Testis (tissue), 3 donors: ENCODE measurements around the gene HSD17B12. TPM values are rescaled to one million over a fixed set of nuclear protein-coding genes. Genes with fewer than 3 reads are reported as not detected.

Experiments
- DNase-seq: peaks from one replicate; pipeline ENCODE4 v3.0.0-alpha.2; 2019
- H3K27ac ChIP-seq, 2 donors: fragments of 200-600 bp; sonication (generic); one replicate each; pipeline ENCODE4 v1.5.1; 2019
- H3K27me3 ChIP-seq: fragments of 200-600 bp; sonication (generic); one replicate; pipeline ENCODE4 v1.5.1; 2019
- H3K36me3 ChIP-seq: fragments of 200-600 bp; sonication (generic); one replicate; pipeline ENCODE4 v1.5.1; 2017; ENCODE audit warnings: low read depth; ENCODE audit errors: missing control alignments
- H3K4me1 ChIP-seq: fragments of 200-600 bp; sonication (generic); one replicate; pipeline ENCODE4 v1.5.1; 2019
- H3K4me3 ChIP-seq, 2 donors: fragments of 200-600 bp; sonication (generic); one replicate each; pipeline ENCODE4 v1.5.1; 2017 to 2019
- H3K9me3 ChIP-seq: fragments of 200-600 bp; sonication (generic); one replicate; pipeline ENCODE4 v1.5.1; 2017
- POLR2A ChIP-seq: fragments of 450-650 bp; IDR thresholded peaks from one replicate; pipeline ENCODE4 v1.6.1; 2017; ENCODE audit warnings: antibody characterized with exemption, mild to moderate bottlenecking, moderate library complexity
- WGBS, 2 donors: methylation state at CpG; one replicate each; pipeline ENCODE4 v1.1.5; 2018; 5-methylcytosine and 5-hydroxymethylcytosine counted together
- intact Hi-C: fragments of 100-400 bp; cut with DNase I; formaldehyde crosslinking; loops from one replicate; pipeline ENCODE4 v1.15.1; 2023; ENCODE audit warnings: low total_unique reads
- polyA plus RNA-seq: library from polyadenylated mRNA; stranded (reverse); fragments of 350-450 nt; fragmentation: Illumina TruSeq; extraction: RNeasy Lipid Tissue Mini Kit (QIAGEN cat#74804); gene quantifications from one replicate; pipeline ENCODE4 v1.2.3, GENCODE V29; 2014; ENCODE audit warnings: low read depth, low replicate concordance; ENCODE audit not compliant: insufficient read depth
- total RNA-seq, 2 donors: library from RNA; depleted of rRNA; stranded (reverse); fragments of >200 nt; gene quantifications; one replicate each; pipeline ENCODE4 v1.2.3, GENCODE V29; 2016
- TF ChIP-seq, protein P1 (sequence below), 3 experiments: fragments of 450-650 bp in 2 of 3; fragments of 200-600 bp in 1 of 3; sonication (generic) in 1 of 3; IDR thresholded peaks; one replicate each; pipeline ENCODE4 v1.5.1; 2016 to 2019; ENCODE audit warnings: antibody characterized with exemption in 3 of 3, mild to moderate bottlenecking in 2 of 3, moderate library complexity in 1 of 3

HSD17B12 gene
- total and polyA plus RNA-seq, 3 donors from 2014 or later = 59.6 to 113 (median 93.5) TPM

GRCh38 chr11:43697679-43698078, 17.1 kb downstream of the HSD17B12 start:
- no peaks in the 10 kb centered on the region for H3K4me1 ChIP-seq
- no peak overlapping the region for H3K4me3 ChIP-seq
- WGBS, 2 donors = 34 to 46% methylated on average over 1 of the region's 1 CpG
- no peak for DNase-seq
- H3K27ac ChIP-seq = no peak overlapping the region
- intact Hi-C loops = no loop called here
- no peak for TF ChIP-seq POLR2A
- TF ChIP-seq, protein P1, sequence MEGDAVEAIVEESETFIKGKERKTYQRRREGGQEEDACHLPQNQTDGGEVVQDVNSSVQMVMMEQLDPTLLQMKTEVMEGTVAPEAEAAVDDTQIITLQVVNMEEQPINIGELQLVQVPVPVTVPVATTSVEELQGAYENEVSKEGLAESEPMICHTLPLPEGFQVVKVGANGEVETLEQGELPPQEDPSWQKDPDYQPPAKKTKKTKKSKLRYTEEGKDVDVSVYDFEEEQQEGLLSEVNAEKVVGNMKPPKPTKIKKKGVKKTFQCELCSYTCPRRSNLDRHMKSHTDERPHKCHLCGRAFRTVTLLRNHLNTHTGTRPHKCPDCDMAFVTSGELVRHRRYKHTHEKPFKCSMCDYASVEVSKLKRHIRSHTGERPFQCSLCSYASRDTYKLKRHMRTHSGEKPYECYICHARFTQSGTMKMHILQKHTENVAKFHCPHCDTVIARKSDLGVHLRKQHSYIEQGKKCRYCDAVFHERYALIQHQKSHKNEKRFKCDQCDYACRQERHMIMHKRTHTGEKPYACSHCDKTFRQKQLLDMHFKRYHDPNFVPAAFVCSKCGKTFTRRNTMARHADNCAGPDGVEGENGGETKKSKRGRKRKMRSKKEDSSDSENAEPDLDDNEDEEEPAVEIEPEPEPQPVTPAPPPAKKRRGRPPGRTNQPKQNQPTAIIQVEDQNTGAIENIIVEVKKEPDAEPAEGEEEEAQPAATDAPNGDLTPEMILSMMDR (IDR thresholded peaks at IDR 0.05) = no peak
- no peaks in the 10 kb centered on the region for H3K36me3 ChIP-seq
- H3K27me3 ChIP-seq = no peaks in the 10 kb centered on the region
- H3K9me3 ChIP-seq = no peaks in the 10 kb centered on the region

DNA sequence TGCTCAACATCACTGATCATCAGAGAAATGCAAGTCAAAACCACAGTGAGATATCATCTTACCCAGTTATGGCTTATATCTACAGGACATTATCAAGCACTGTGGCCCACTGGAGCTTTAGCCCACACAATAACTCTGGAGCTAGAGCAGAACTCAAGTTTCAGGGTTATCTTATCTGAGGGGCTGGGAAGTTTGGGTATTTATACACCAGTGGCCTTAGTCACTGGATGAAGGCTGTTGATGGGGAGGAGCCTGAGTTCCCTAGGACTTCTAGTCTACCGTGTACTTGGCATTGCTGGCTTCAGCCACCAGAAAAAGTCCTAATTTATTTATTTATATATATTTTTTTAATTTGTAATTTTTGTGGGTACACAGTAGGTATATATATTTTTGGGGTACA, 19.3 kb downstream of the HSD17B12 start:
- H3K27ac ChIP-seq = no peak overlapping the region
- no peaks in the 10 kb centered on the region for H3K36me3 ChIP-seq
- no peaks in the 10 kb centered on the region for H3K27me3 ChIP-seq
- no peak overlapping the region for H3K4me3 ChIP-seq
- no peaks in the 10 kb centered on the region for H3K9me3 ChIP-seq
- DNase-seq = no peak
- no peaks in the 10 kb centered on the region for H3K4me1 ChIP-seq
- TF ChIP-seq, protein P1 (IDR thresholded peaks at IDR 0.05) = no peak
- no peak for TF ChIP-seq POLR2A
- WGBS, 2 donors = 93 to 97% methylated on average over 1 of the region's 1 CpG
- intact Hi-C loops = no loop called here

DNA sequence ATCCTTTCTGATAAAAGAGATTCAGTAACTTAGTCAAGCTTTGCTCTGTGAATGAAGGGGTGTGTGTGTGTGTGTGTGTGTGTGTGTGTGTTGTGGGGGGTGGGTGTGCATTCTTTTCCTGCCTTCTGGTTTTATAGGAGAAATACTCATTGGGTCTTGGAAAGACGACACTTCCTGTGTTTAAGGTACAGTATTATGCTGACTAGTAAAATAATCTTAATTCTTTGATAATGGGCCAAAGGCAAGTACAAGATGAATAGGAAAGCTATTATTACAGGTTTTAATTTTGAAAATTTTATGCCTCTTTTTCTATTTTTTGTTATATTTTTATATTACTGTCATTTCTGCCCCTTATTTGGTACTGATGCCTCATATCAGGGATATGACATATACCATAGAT, 26.1 kb downstream of the HSD17B12 start:
- intact Hi-C loops = no loop called here
- H3K27ac ChIP-seq = no peak overlapping the region
- no peaks in the 10 kb centered on the region for H3K4me1 ChIP-seq

DNA sequence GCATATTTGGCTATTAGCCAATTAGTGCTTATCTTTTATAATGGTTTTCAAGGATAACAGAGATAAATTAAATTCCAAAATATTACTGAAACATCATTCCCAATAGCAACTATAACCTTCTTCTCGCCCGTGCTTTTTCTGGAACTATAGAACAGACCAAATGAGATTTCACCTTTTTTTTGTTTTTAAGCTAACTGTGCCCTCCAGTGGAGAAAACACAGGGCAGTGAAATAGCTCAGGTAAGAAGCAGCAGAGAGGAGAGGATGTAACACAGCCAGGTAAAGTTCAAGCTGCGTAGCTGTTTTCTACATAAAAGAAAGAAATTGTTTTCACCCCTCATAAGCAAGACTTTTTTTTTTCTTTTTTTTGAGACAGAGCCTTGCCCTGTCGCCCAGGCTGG, 28.2 kb downstream of the HSD17B12 start:
- no peaks in the 10 kb centered on the region for H3K9me3 ChIP-seq
- no peak for TF ChIP-seq POLR2A
- TF ChIP-seq, protein P1 (IDR thresholded peaks at IDR 0.05) = no peak
- 64 to 73% methylated on average over 4 of the region's 4 CpGs for WGBS, 2 donors
- no peaks in the 10 kb centered on the region for H3K27me3 ChIP-seq
- DNase-seq = no peak
- H3K27ac ChIP-seq = no peak overlapping the region
- H3K36me3 ChIP-seq = no peaks in the 10 kb centered on the region
- H3K4me1 ChIP-seq = no peaks in the 10 kb centered on the region
- no peak overlapping the region for H3K4me3 ChIP-seq
- intact Hi-C loops = no loop called here

More for the DNA sequence above, 26.1 kb downstream of the HSD17B12 start:
- no peaks in the 10 kb centered on the region for H3K9me3 ChIP-seq
- TF ChIP-seq POLR2A = no peak
- TF ChIP-seq, protein P1 (IDR thresholded peaks at IDR 0.05) = no peak
- 71 to 80% methylated on average over 1 of the region's 1 CpG for WGBS, 2 donors
- no peak overlapping the region for H3K4me3 ChIP-seq
- no peaks in the 10 kb centered on the region for H3K36me3 ChIP-seq
- DNase-seq = no peak
- no peaks in the 10 kb centered on the region for H3K27me3 ChIP-seq

GRCh38 chr11:43709689-43710088, 29.2 kb downstream of the HSD17B12 start:
- H3K4me1 ChIP-seq = no peaks in the 10 kb centered on the region
- no peak overlapping the region for H3K4me3 ChIP-seq
- H3K9me3 ChIP-seq = no peaks in the 10 kb centered on the region
- 87 to 90% methylated on average over 1 of the region's 1 CpG for WGBS, 2 donors
- intact Hi-C loops = no loop called here
- DNase-seq = no peak
- no peak overlapping the region for H3K27ac ChIP-seq
- H3K36me3 ChIP-seq = no peaks in the 10 kb centered on the region
- TF ChIP-seq, protein P1 (IDR thresholded peaks at IDR 0.05) = no peak
- TF ChIP-seq POLR2A = no peak
- H3K27me3 ChIP-seq = no peaks in the 10 kb centered on the region
